Cardiac muscle cell (in vitro differentiated cells and primary cell): Measurements from ENCODE around the gene SLC35G4. TPM values are rescaled to one million over a fixed set of nuclear protein-coding genes. Genes with fewer than 3 reads are reported as not detected.

ENCODE experiments used
- DNase-seq, 2 donors: peaks; one replicate each; pipeline versions ENCODE4 v3.0.0 to v3.0.0-alpha.2; 2010 to 2017; ENCODE audit warnings: low read depth in 1 of 2, low spot score in 1 of 2
- H3K27ac ChIP-seq: fragments of 200-600 bp; sonication (generic); 2 replicates; pipeline ENCODE4 v1.5.1; 2016
- H3K27me3 ChIP-seq: fragments of 200-600 bp; sonication (generic); 2 replicates; pipeline ENCODE4 v1.6.0; 2016; ENCODE audit warnings: control low read depth
- H3K36me3 ChIP-seq: fragments of 200-600 bp; sonication (generic); 2 replicates; pipeline ENCODE4 v1.5.1; 2016; ENCODE audit warnings: control low read depth
- H3K4me1 ChIP-seq: fragments of 200-600 bp; sonication (generic); 2 replicates; pipeline ENCODE4 v1.8.1; 2017; ENCODE audit warnings: low read depth, mild to moderate bottlenecking, mixed run types
- H3K4me3 ChIP-seq: fragments of 200-600 bp; sonication (generic); 2 replicates; pipeline ENCODE4 v1.5.1; 2016; ENCODE audit warnings: mild to moderate bottlenecking
- H3K9me3 ChIP-seq: fragments of 200-600 bp; sonication (generic); 2 replicates; pipeline ENCODE4 v1.5.1; 2017; ENCODE audit warnings: low read depth, mild to moderate bottlenecking, control low read depth
- CTCF ChIP-seq: IDR thresholded peaks from 2 replicates; pipeline ENCODE4 v1.5.1; 2012; ENCODE audit warnings: low read depth, mild to moderate bottlenecking, low read length
- polyA plus RNA-seq: library from polyadenylated mRNA; unstranded; fragments of >200 nt; fragmentation: Nextera tagmentation; extraction: Ambion mirVana; gene quantifications from 2 replicates; pipeline ENCODE4 v1.2.1, GENCODE V29; 2016
- total RNA-seq: library from RNA; depleted of rRNA; stranded (reverse); fragments of >200 nt; gene quantifications from 2 replicates; pipeline ENCODE4 v1.2.3, GENCODE V29; 2016

The SLC35G4 gene
- total and polyA plus RNA-seq, 2 experiments from 2014 or later, result not detected

GRCh38 chr18:11649839-11650238 is 40.4 kb downstream of the SLC35G4 start:
- no peak for DNase-seq
- H3K9me3 ChIP-seq, result no peaks in the 10 kb centered on the region
- TF ChIP-seq CTCF, result no peak

GRCh38 chr18:11651899-11652298 is 42.5 kb downstream of the SLC35G4 start:
- Histone ChIP-seq H3K27me3 (peaks cover 23% of the 10 kb centered on the region), H3K27ac (no peak overlapping the region), H3K4me1 (no peaks in the 10 kb centered on the region), H3K36me3 (no peaks in the 10 kb centered on the region), H3K9me3 (no peaks in the 10 kb centered on the region), H3K4me3 (no peak overlapping the region)
- no peak for TF ChIP-seq CTCF
- DNase-seq, result no peak

More at GRCh38 chr18:11649839-11650238, 40.4 kb downstream of the SLC35G4 start:
- Histone ChIP-seq H3K4me1 (no peaks in the 10 kb centered on the region), H3K27me3 (peaks cover 19% of the 10 kb centered on the region), H3K36me3 (no peaks in the 10 kb centered on the region), H3K4me3 (no peak overlapping the region), H3K27ac (no peak overlapping the region)

GRCh38 chr18:11653521-11653920 is 44.1 kb downstream of the SLC35G4 start:
- TF ChIP-seq CTCF, result no peak
- peaks cover 23% of the 10 kb centered on the region for H3K27me3 ChIP-seq
- no peak overlapping the region for H3K4me3 ChIP-seq
- H3K4me1 ChIP-seq, result no peaks in the 10 kb centered on the region
- no peaks in the 10 kb centered on the region for H3K36me3 ChIP-seq
- H3K9me3 ChIP-seq, result no peaks in the 10 kb centered on the region
- H3K27ac ChIP-seq, result no peak overlapping the region
- no peak for DNase-seq

- no peak overlapping the region for H3K4me3 ChIP-seq
- H3K27me3 ChIP-seq, result peaks cover 23% of the 10 kb centered on the region
- peak; percentile 85 for TF ChIP-seq CTCF
- no peaks in the 10 kb centered on the region for H3K36me3 ChIP-seq
- peak; percentile 44 to 77 for DNase-seq
- H3K27ac ChIP-seq, result no peak overlapping the region
- H3K9me3 ChIP-seq, result no peaks in the 10 kb centered on the region
- H3K4me1 ChIP-seq, result no peaks in the 10 kb centered on the region
Observed at GRCh38 chr18:11654736-11655605, 45.6 kb downstream of the SLC35G4 start.

GRCh38 chr18:11655606-11655932 is 46.2 kb downstream of the SLC35G4 start:
- H3K36me3 ChIP-seq, result no peaks in the 10 kb centered on the region
- DNase-seq, result no peak
- no peak overlapping the region for H3K27ac ChIP-seq
- H3K4me1 ChIP-seq, result no peaks in the 10 kb centered on the region
- TF ChIP-seq CTCF, result no peak
- no peaks in the 10 kb centered on the region for H3K9me3 ChIP-seq
- H3K27me3 ChIP-seq, result peaks cover 21% of the 10 kb centered on the region
- no peak overlapping the region for H3K4me3 ChIP-seq
